ENCODE results near the gene SREBF1.

SREBF1 gene

DNA sequence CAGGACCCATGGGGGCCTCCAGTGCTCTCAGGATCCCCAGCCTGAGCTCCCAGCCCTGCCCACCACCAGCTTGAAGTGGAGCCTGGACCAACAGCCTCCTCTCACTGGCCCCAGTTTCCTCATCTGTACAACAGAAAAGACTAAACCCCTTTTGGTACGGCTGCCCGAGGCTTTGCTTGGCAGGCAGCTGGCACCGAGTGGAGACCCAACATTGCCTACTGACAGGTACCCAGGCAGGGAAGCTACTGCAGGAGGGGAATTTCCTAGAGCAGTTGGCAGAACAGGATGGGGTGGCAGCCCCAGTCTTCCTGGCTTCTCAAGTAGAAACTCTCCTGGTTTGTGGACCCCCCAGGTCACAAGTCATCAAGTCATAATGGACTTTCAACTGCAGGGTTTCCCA, 14.2 kb downstream of the SREBF1 start:
- DNase-seq = no peak

DNA sequence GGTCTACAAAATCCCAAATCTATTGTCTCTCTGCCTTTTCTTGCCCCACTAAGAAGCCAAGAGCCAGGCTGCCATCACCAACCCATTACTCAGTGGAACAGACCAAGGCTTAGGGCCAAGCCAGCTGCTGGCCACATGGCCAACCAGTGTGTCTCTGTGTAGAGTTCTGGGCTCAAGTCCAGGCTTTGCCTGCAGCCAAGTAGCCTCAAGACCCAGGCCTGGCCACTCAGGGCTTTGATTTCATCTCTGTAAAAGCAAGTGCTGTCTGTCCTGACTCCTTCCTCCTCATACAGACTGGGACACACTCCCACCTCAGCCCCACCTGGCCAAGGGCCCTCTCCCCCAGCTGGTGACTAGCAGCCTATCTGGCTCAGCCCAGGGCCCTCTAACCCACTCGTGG, 14.6 kb downstream of the SREBF1 start:
- no peak for DNase-seq

DNA sequence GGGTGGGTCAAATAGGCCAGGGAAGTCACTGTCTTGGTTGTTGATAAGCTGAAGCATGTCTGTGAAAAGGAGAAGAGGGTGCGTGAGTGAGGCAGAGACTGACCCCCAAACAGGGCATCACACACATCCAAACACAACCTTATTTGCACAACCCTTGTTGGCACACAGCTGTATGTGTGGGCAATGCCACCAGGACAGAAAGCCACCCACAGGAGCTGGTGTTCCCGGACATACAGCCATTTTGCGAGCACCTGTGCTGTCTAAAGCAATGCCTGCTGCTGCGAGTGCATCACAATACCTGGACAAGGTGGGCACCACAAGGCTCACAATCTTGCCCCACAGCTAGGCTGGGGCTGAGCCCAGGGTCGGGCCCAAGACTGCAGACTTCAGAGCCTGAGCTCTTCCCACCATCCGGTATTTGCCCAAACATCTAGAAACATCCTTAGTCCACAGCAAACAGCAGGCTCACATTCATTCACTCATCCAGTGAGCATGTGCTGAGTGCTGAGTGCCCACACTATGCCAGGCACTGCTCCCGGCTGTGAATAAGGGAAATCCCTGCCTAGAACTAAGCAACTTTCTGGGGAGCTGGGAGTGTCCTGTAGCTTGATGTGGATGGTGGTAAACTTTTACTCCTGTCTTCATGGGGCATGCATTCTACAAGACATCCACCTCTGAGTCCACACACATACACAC, 16.2 kb downstream of the SREBF1 start:
- DNase-seq = no peak

- DNase-seq = no peak
Measured at GRCh38 chr17:17820046-17820445, 16.7 kb downstream of the SREBF1 start.

DNA sequence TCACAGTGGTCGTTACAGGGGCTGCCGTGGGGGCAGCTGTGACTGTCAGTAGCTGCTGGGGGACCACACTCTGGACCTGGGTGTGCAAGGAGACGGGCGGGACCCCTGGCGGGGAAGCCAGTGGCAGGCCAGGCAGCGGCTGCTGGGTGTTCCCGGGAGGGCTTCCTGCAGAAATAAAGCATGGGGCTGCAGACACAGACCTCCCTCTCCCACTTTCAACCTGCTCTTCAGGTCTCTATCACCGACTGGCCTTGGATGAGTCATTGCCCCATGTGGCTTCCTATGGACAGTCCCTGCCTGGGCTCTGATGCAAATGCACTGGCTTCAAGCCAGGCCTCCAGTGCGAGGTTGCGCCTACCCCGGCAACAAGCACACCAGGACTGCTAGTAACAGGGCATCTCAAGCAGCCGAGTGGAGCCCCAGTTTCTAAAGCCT, 17.2 kb downstream of the SREBF1 start:
- DNase-seq = peak; percentile 80

GRCh38 chr17:17819111-17819510, 17.7 kb downstream of the SREBF1 start:
- DNase-seq = no peak

DNA sequence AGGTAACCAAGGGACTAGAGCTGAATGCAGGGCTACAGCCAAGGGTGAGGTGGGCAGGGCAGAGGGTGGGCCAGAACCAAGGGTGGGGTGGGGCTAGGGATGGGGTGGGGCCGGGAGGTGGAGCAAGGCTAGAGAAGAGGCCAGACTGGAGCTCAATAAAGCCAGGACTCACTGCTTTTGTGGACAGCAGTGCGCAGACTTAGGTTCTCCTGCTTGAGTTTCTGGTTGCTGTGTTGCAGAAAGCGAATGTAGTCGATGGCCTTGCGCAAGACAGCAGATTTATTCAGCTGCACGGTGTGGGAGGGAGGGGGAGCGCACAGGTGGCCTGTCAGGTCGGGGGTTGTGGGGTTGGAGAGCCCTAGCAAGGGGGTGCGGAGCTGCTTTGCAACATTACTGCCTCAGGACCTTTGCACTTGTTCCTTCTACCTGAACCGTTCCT, 18.7 kb downstream of the SREBF1 start:
- no peak for DNase-seq

DNA sequence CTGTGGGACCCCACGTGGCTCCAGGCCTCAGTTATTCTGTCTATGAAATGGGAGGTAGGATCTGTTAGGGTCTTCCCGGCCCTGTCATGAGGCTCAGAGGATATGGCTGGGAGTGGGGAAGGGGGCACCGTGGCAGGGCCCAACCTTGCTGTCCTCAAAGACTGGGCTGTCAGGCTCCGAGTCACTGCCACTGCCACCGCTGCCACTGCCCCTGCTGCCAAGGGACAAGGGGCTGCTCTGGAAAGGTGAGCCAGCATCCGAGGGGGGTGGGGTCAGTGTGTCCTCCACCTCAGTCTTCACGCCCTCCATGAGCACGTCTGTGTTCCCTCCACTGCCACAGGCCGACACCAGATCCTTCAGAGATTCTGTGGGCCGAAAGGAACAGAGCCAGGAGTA, 19.2 kb downstream of the SREBF1 start:
- no peak for DNase-seq

DNA sequence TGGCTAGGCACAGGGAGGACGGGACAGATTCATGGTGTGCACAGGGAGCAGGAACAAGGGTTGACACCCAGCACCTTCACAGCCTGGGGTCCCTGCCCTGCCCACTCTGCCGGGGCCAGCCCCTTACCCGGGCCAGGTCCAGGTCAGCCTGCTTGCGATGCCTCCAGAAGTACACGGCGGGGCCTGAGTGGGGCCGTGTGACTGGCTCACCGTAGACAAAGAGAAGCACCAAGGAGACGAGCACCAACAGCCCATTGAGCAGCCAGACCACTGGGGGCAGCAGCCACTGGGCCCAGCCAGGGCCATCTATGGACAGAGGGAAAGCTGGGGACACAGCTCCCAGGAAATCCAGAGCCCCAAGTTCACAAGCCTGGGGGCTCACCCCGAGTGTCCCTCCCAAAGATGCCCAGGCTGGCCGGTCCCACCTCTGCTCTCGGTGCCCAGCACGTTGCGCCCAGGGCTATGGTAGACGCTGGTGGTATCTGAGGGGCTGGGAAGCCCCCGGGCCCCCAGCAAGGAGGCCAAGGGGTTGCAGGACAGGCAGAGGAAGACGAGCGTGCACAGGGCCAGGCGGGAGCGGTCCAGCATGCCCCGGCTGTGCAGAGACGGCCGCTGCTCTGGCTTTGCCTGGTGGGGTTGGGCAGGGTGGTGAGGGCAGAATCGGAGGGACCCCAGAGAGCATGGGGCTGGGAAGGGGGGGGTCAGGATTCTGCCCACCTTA, 19.8 kb downstream of the SREBF1 start:
- DNase-seq = no peak

DNA sequence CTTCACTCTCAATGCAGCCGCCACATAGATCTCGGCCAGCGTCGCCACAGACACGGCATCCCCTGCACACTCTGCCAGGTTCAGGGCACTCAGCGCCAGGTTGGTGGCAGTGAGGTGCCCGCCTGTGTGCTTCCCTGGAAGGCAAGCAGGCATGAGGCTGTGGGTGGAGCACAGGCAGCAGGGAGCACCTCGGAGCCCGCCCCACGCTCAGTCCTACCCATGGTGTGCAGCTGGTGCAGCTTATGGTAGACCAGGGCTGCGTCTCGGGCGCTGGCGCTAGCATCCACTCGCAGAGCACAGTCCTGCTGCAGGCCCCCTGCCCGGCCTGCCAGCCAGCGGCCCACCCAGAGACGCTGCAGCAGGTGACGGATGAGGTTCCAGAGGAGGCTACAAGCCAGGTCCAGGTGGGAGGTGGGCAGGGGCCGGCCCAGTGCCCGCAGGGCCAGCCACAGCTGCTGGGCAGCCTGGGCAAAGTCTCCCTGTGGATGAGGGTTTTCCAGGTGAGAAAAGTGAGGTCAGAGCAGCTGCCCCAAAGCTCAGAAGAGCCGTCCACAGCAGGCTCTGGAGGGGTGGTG, 20.5 kb downstream of the SREBF1 start:
- DNase-seq = no peak

DNA sequence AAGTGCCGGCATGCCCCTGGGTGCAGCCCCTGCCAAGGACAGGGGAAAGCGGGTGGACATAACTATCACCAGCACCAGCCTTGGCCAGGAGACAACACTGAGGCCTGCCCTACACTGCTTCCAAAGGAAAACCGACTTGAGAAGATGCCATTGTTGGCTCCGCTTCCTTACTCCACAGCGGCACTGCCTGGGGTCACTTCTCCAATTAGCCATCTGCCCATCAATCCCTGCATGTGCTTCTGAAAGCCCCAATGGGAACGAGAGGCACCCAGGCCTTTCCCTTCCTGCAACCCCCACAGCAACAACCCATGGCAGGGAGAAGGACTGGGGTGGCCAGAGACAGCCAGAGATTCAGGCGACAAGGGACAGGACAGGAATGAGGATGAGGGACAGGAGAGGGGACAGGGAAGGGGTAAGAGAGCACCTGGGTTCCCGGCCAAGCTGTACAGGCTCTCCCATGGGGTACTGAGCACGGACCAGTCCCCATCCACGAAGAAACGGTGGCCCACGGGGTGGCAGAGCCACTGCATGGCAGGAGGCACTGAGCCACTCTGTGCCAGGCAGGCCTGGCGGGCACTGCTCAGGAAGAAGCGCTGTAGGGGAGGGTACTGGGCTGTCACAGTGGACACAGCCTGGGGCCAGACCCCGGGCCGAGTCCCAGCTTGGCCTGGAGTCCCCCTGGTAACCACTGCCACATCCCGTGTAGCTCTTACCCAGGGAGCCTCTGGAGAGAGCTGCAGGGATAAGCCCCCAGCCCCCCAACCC, 21.2 kb downstream of the SREBF1 start:
- no peak for DNase-seq

DNA sequence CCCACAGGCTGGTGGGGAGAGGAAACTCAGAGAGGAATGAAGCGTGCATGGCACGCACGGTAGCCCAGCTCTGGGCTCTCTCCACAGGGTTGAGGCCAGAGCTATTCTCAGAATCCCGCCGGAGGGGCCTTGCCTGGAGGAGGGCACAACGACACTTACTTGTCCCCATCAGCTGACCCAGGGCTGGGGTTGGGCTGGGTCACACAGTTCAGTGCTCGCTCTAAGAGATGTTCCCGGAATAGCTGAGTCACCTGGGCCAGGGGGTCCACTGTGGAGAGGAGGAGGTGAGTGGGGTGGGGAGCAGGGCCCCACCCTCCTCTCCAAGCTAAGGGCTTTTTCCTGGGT, 21.8 kb downstream of the SREBF1 start:
- DNase-seq = no peak

DNA sequence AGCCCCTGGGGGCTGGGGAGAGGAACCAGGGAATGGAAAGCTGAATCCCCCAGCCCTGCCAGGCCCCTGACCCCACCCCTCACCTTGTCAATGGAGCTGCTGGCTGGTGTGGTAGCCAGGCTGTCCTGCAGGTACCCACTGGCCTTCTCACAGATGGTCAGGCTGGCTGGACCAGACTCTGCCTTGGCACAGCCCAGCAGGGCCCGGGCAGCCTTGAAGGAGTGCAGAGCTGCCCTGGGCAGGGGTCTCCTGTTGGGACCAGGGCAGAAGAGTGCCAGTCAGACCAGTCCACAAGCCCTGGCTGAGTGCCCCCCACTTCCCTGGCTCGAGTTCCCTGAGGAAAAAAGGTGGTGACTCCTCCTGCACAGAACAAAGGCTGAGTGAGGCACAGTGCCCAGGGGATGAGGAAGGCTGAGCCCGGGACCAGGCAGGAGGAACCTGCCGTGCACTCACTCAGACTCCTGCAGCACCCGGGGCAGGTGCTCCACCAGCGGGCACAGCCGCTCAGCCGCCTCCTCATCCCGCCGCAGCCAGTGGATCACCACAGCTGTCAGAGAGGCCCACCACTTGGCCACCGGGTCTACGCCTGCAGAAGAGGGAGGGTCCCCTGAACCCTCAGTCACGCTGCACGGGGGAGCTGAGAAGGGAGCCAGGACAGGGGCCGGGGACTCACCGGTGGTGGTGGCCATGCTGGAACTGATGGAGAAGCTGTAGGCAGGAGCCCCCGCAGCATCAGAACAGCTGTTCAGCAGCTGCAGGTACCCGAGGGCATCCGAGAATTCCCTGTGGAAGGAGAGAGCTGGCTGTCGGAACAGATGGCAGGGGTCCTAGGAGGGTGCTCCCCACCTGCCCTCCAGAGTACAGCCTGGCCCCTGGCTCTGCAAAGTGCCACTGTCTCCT, 22.4 kb downstream of the SREBF1 start:
- no peak for DNase-seq

DNA sequence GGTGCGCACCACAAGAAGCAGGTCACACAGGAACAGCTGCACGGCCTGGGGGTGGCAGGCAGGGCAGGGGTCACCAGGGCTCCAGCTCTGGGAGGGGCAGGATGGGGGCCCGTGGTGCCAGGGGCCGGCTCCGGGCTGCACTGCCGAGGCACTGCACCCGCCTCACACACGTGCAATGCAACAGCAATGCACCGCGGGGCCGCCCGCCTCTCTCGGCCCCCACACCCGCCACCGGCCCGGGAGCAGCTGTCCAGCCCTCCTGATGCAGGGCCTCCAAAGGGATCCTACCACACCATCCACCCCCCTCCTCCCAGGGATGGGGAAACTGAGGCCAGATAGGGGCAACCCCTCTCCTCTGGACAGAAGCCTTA, 23.1 kb downstream of the SREBF1 start:
- DNase-seq = no peak

- DNase-seq = no peak
Measured at GRCh38 chr17:17813055-17813724, 23.6 kb downstream of the SREBF1 start.

DNA sequence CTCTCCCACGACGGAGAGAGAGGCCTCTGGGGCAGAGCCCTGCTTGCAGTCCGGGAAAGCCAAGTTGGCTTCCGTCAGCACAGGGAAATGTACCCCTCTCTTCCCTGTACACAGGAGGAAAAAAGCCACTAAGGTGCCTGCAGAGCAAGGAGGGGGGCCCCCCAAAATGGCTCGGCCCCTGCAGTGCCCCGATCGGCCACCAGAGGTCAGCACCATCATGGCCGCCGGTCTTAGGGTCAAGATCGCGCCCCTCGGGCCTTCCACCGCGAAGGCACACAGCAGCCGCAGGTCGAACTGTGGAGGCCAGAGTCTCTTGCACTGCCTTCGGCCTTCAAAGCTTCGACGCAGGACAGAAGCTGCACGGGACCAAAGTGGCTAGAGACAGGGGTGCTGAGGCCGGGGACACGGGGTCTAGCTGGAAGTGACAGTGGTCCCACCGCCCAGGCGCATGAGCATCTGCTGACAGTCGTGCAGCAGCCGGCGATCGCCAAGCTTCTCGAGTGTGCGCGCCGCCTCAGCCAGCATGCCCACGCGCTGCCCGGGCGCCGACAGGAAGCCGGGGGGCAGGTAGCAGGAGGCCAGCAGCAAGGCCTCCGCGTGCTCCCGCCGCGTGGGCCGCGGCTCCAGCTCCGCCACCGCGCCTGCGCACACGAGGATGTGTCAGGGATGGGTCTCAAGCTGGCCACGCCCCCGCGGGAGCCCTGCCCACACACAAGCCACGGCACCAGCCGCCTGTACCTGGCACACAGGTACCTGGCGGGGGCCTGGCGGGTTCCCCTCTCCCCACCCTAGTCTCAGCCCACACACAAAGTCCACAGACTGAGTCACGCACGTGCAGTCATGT, 24.4 kb downstream of the SREBF1 start:
- peak; percentile 67 for DNase-seq

DNA sequence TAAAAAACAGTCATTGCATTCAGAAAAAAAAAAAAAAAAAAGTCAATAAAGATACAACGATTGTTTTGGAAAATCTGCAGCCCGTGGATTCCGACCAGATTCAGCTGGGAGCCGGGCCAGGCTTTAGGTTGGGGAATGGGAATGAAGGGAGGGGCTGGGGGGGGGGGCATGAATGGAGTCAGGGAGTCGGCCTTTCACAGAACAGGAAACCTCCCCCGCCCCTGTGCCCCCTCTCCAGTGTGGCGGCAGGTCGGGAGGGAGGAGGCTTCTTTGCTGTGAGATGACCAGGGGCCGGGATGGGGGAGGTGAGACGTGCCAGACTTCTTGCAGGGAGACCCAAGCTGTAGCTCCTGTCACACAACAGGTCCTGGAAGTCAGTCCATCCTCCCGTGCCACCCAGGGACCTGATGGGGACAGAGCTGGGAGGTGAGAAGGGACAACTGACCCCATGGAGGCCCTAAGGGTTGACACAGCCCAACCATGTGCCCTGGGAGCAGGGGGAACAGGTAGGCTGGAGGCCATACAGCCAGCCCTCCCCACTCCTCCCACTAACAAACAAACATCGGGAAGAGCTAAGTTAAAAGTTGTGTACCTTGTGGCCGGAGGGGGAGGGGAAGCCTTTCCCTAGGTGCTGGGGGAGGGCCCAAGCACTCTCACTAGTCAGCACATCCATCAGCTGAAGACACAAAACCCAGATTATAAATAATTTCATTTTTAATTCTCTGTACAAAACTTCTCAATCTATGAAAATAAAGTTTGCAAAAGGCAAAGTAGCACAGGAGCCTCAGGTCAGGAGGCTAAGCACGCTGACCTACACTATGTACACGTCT, 25.2 kb downstream of the SREBF1 start:
- DNase-seq = no peak

DNA sequence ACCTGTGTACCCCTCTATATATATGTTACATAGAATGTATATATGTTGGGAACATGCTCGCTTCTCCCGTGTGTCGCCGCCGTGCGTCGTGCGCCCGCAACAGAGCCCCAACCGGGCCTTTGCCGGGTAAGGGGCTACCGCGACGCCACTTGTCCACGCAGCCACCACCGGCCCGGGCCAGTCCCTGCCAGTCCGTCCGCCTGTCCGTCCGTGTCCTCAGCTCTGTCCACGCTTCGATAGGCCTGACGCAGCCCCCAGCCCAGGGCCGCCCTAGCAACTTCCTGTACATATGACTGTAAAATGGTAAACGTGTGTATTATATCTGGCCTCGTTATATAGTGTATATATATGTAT, 25.9 kb downstream of the SREBF1 start:
- no peak for DNase-seq

DNA sequence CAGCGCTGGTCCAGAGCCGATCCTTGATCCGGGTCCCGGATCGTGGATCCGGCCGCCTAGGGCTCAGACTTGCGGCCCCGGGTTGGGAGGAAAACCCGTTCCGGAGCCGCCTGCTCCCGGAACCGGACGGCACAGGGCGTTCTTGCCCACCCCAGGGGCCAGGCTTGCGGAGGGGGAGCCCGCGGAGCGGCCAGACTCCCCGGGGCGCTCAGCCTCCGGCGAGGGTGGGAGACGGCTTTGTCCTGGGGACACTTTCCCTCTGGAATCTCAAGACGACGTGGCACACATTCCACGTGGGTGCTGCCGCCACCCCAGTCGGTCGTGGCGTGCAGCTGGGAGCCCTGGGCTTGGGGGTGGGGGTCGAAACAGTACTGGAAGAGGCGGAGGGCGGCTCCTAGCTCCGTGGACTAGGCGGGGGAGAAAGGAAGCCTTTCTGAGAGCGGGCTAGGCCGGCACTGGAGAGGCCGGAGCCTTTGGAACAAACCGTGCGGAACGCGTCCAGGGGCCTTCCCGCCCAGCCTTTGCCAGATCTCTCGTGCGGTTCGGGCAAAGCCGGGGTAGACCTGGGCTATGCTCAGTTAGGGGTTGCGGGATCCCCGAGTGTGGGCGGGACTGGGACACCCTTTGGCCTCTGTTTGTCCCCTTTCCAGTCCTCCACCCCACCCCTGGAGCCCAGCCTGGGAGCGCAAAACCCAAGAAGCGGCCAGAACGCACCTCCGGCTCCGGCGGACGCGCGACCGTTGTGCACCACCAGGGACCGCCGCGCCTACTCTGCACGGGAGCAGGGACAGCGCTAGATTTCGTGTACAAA, 26.5 kb downstream of the SREBF1 start:
- DNase-seq = no peak
